UCSD-AML1 (cell line): ENCODE data around the gene CFAP119.
"Not testable (repeated sequence)": the region's sequence is repeated elsewhere in the genome, so short reads cannot be mapped to it uniquely, and the experiment has no call there.

Experiments used
- DNase-seq: peaks from one replicate; lab custom pipeline; 2025; ENCODE audit not compliant: unreplicated experiment; lab: John Stamatoyannopoulos, UW

The CFAP119 gene

DNA sequence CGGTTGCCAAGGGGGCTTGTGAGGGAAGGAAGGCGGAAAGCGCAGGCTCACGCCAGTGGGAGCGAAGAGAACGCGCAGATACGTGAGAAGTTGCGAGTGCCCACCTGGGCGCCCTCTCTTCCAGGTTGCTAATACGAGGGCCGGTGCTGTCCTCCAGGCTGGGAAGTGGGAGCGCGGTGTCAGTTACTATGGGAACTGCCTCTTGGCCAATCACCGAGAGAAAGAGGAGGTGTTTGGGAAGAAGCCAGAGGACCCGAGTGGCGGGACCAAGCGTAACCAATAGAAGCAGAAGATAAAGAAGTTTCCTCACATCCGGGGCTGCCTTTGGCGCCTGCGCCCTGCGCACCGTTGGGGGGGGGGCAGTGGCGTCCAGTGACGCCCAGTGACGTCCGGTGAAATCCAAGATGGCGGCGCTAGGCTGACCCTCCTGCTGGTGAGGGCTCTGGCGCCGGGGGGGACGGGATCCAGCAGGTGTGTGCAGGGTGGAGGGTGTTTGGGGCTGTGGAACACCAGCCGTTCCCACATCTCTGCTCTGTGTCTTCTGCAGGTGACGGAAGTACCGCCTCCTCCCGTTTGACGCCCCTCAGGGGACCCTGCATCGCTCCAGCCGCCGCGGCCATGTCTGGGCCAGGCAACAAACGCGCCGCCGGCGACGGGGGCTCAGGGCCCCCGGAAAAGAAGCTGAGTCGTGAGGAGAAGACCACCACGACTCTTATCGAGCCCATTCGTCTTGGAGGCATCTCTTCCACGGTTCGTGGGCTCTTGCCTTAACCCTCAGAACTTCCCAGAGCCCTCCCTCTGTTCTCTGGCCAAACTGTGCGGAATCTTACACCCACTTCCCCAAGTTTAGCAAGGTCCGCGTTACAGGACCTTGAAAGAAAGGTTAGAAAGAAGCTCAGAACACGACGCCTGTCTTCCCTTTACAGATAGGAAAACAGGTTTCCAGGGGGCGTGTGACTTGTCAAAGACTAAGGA, at the start of gene CFAP119, which contains the start of gene RNF40:
CFAP119 (minus strand) TSS at position 135 of the 975 bp plus-strand sequence. CDS start 314 bp downstream, outside the sequence.
RNF40 (plus strand) TSS at position 395 of the 975 bp plus-strand sequence; CDS start at position 619, 224 bp downstream.
- peak; percentile 96 for DNase-seq

DNA sequence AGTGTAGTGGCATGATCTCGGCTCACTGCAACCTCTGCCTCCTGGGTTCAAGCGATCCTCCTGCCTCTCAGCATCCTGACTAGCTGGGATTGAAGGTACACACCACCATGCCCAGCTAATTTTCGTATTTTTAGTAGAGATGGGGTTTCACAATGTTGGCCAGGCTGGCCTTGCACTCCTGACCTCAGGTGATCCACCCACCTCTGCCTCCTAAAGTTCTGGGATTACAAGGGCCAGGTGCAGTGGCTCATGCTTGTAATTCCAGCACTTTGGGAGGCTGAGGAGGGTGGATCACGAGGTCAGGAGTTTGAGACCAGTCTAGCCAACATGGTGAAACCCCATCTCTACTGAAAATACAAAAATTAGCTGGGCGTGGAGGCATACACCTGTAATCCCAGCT, 47.8 kb upstream of the CFAP119 start:
- not testable (repeated sequence) for DNase-seq

DNA sequence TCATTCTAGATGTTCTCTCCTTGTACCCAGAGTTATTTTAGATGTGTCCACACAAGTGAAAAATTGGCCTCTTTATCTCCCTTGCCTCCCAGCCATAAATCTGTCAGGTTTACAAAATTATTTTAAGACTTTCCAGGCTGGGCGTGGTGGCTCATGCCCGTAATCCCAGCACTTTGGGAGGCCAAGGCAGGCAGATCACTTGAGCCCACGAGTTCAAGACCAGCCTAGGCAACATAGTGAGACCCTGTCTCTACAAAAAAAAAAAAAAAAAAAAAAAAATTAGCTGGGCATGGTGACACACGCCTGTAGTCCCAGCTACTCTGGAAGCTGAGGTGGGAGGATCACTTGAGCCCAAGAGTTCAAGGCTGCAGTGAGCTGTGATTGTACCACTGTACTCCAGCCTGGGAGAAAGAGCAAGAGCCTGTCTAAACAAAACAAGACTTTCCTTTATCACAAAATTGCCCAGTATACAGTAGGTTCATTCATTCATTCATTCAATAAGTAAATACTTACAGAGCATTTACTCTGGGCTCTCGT, 47.1 kb upstream of the CFAP119 start:
- not testable (repeated sequence) for DNase-seq

DNA sequence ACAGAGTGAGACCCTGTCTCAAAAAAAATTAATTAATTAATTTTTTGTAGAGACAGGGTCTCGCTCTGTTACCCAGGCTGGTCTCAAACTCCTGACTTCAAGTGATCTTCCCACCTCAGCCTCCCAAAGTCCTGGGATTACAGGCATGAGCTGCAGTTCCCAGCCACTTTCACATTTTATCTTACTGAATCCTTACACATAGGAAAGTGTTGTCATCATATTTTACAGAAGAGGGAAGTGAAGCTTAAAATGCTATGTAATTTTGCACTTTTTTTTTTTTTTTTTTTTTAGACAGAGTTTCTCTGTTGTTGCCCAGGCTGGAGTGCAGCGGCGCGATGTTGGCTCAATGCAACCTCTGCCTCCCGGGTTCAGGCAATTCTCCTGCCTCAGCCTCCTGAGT, 46.3 kb upstream of the CFAP119 start:
- no peak for DNase-seq

DNA sequence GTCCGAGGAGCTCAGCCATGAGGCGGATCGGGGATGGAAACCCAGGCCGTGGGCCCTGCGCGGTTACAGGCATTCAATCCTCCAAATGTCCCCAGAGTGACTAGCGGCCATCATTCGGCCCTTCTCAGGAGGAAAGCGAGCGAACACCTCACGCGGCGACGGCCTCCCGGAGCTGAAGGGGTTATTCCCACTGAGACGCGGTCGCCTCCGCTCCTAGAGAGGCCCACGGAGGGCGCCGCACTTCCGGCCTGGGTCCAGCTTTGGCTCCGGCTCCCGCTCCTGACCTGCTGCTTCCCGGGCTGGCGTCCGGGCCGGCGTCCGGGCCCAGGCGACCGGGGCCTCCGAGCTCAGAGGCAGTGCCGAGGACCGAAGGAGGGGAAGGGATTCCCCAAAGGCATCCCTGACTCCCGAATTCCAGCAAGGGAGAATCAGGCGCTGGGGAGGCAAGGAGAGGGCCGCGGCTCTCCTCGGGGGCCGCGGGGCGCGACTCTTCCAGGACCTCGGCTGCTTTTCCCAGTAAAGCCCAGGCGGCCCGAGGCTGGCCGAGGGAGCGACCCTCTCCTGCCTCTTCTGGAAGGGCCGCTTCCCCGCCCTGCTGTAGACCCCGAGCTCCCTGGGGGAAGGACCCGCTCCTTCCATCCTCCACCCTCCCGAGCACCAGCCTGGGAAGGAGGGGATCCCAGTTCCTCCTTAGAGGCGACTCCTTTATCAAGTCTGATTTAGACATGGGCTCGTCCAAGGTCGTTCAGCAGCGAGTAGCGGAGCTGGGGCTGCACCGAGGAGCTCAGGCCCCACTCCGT, 43.7 kb upstream of the CFAP119 start:
- peak; percentile 82 for DNase-seq

DNA sequence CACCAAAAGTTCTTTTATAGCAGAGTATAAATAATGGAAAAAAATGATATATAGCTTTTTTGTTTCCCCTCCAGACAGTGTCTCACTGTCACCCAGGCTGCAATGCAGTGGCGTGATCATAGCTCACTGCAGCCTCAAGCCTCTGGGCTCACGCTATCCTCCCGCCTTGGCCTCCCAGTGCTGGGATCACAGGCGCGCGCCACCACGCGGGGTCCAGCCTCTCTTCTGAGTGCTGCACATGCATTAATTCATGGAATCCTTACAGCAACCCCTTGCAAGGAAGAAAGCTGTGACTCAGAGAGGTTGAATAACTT, 43.2 kb upstream of the CFAP119 start:
- DNase-seq, result no peak

DNA sequence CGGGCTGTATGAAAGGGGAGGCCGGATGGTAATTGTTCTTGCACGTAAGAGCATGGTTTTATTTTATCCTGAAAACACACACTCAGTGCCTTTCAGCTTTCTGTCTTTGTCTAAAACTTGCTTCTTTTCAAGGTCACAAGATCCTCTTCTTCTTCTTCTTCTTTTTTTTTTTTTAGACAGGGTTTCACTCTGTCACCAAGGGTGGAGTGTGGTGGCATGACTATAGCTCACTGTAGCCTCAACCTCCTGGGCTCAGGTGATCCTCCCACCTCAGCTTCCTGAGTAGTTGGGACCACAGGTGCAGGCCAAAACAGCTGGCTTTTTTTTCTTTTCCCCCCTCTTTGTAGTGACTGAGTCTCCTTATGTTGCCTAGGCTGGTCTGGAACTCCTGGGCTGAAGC, 41.1 kb upstream of the CFAP119 start:
- no peak for DNase-seq

DNA sequence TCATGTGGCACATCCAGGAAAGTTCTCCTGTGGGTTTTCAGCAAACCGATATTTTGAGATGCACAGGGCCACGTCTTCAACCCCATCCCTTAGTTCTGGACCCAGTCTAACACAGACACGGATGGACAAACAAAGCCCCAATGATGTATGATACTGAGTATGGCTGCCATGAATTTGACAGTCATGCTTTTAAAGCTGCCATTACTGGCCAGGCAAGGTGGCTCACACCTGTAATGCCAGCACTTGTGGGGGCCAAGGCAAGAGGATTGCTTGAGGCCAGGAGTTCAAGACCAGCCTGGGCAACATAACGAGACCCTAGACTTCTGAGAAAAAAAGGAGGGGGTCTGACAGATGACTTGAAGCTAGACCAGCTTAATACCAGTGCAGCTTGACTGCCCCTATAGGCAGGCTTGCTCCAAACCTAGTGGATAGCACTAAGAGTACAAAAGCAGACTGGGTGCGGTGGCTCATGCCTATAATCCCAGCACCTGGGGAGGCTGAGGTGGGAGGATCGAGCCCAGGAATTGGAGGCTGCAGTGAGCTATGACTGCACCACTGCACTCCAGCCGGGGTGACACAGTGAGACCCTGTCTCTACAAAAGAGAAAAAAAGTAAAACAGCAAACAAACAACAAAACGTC, 35.9 kb upstream of the CFAP119 start:
- no peak for DNase-seq

DNA sequence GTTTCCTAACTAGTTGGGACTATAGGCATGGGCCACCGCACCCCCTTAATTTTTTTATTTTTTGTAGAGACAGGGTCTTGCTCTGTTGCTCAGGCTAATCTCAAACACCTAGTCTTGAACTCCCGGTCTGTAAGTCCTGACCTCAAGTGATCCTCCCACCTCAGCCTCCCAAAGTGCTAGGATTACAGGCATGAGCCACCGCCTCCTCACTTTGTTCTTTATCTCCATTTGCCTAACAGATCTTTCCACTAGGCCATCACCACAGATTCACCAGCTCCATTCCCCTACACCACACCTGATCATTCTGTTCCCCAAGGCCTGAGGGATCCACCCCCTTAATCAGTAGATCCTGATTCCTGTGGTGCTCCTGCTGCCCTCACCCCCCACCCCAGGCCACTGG, 32.8 kb upstream of the CFAP119 start:
- DNase-seq, result no peak

DNA sequence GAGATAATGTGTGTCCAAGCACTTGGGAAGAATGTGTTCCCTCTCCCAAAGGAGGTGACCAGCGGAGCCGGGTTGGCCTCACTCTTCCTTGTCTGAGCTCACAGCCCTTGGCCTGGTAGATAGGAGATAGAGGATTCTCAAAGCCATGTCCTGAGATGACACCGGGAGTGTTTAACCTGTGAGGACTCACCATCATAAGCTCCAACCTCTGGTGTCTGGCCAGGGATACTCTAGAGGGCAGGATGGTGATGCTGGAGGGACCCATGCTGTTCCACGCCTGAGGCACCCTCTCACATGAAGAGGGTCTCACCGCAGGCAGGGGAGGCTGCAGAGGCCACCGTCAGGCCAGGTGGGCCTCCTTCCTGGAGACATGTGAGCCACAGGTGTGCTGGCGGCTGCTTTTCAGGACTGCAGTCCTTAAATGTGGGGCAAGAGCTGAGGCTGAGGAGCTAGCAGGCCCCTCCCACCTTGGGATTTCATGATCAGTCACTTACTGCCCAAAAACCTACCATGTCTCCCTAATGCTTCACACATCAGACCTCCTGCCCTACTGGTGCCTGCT, 31.7 kb upstream of the CFAP119 start:
- DNase-seq, result no peak

DNA sequence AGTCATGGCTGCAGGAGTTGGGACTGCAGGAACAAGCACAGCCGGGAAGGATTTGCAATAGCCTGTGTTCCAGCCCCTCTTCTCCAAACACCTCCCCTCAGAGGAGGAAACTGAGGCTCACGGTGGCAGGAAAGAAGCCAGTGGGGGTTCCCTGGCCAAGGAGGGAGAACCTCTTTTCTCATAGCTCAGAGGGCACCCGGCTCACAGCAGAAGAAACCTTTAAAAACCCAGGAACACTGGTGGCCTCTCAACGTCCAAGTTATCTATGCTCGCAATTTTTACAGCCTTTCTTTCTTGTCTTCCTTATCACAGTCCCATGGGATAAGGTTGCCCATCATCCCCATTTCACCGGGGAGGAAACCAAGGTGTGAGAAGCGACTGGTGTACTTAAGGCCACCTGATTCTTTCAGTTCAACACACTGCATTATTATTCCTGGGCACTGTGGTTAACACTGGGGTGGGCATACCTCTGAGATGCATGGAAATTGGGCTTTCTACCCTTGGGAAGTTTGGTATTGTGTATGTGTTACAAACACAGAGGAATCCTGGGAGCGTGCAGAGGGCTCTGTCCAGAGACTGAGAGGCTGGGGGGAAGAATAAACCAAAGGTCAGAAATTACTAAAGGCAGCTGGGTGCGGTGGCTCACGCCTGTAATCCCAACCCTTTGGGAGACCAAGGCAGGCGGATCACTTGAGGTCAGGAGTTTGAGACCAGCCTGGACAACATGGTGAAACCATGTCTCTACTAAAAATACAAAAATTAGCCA, 25.9 kb upstream of the CFAP119 start:
- DNase-seq, result no peak

DNA sequence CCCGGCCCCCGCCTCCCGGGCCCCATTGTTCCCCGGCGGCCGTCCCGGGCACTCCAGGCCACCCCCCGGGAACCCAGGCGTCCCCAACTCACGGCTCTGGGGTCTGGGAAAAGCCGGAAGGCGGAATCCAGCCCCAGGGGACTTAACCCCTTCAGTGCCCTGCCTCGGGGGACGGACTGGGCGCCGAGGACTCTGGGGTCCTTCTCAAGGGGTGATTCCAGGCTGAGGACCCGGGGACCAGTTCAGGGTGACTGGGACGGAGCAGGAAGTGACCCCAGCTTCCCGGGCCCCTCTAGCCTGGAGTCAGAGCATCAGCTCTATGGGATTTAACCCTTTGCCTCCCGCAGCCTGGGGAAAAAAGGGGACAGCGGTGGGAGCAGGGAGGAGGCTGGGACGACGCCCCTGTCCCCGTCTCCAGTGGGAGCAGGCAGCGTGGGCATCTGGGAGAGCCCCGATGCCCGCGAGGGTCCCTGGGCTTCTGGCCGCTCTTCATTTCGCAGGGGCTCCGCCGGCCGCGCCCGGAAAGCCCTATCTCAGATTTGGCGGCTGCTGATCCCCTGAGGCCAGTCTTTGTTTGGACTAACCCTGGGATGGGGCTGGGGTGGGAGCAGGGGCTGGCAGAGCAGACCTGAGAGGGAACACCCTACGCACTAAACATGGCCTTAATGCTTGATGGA, 25.2 kb upstream of the CFAP119 start, which contains the start of gene ZNF629:
ZNF629 (minus strand) TSS at position 270 of the 677 bp plus-strand sequence. CDS start 2,723 bp downstream, outside the sequence.
- DNase-seq, result peak; percentile 58

DNA sequence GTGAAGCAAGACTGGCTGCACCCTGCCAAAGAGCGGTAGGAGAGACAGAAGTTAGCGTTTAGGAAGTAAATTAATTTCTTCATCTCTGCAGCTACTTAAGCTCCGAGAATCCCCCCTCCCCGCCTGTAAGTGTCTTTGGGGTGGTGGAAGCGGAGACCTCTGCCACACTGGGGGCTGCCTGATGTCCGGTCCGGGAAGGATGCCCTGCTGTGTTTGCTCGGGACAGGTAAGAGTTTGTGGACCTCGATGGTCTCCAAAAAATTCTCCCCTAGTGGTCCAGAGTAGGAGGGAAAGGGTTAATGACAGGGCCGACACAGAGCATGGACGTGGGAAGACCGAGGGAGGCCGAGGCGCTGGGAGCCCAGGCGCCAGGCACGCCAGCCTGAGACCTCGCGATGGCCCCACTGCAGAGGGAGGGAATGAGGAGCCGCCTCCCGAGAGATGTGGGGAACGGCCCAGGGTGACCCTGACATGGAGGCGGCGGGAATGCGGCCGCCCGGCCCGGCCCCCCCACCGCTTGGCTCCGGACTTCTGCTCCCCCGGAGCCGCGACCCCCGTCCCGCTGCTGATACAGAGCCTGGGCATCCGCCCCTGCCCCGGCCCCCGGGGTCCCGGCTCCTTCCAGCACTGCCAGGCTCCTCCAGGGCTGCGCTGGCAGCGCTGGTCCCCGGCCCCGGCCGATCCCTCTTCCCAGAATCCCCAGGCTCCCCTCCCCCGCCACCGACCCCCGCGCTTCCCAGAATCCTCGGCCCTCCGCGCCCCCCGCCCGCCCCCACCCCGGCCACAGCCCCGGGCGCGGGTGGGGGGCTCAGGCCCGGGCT, 24.5 kb upstream of the CFAP119 start:
- no peak for DNase-seq

DNA sequence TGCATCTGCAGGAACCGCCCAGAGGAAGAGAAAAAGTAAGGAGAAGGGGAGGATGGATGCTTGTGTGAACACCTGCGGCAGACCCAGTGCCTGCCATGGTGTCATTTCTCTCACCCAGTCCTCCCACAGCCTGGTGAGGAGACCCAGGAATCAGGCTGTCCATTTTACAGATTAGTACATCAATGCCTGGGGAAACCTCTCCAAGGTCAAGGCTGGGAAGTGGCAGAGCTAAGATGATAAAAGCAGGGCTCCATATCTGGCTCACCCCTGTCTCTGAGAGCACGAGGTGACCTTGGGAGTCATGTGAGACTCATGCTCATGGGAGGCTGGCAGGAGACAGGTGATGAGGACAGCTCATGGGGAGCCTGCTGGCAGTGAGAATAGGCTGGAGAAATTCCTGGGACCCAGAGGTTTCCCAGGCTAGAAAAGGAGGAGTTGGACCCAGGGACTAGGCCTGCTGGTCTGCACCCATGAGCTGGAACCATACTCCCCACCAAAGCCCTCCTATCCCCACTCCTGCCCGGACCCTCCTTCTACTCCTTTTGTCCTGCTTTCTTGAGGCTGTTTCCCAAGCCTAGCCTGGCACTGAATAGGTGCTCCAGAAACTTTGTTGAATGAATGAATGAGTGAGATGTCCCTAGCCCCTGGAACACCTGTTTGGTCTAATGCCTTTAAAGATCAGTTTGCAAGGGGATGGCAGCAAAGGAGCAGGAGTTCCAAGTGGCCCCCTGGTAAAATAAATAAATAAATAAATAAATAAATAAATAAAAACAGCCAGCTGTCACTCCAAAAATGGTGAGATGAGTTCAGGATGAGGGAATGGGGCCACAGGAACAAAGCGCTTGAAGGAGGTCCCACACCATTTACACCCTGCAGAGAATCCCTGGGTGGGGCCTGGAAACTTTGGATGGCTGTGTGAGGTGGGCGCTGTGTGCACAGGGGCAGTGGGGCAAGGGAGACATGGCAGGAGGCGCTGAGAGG, 23.6 kb upstream of the CFAP119 start:
- DNase-seq, result no peak

DNA sequence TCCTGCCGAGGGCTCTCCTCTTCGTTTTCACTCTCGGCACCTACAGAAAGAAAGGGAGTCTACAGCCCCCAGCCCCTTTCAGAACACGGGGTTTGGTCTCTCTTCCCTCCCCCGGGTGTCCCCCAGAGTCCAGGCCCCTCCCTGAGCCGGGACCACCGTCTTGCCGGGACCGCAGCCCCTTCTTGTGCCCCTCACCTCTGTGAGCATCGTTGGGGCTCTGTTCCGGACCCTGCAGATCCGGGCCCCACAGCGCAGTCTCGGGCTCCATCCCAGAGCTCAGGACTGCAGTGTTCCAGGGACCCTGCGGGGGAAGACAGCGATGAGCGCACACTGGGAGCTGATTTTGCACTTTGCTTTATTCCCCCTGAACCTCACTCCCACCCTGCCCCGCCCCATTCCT, 22.4 kb upstream of the CFAP119 start:
- no peak for DNase-seq

DNA sequence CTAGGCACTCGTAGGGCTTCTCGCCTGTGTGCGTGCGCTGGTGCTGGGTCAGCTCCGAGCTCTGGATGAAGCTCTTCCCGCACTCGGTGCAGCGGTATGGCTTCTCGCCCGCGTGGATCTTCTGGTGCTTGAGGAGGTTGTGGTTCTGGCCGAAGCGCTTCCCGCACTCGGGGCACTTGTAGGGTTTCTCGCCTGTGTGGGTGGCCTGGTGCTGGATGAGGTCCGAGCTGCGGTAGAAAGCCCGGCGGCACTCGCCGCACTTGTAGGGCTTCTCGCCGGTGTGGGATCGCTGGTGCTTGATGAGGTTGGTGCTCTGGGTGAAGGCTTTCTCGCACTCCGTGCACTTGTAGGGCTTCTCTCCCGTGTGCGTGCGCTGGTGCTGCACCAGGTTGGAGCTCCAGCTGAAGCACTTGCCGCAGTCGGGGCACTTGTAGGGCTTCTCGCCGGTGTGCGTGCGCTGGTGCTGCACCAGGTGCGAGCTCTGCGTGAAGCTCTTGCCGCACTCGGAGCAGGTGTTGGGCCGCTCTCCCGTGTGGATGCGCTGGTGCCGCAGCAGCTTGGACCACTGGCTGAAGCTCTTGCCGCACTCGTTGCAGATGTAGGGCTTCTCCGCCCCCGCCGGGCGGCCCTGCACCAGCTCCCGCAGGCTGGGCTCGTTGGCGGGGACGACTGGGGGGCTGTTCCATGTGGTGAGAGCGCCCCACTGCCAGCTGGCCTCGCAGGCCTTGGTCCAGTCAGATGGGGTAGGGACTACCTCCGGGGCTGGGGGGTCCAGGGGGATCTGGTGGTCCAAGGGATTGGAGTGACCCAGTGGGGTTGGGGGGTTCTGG, 21.6 kb upstream of the CFAP119 start:
- no peak for DNase-seq
